Nephron progenitor cell (in vitro differentiated cells): Measurements from ENCODE around the gene RAI1.

Source experiments
- DNase-seq: peaks from one replicate; pipeline ENCODE4 v3.0.0; 2021
- H3K27ac Mint-ChIP-seq: 2 replicates; pipeline ENCODE4 v1.8.0; 2021; ENCODE audit warnings: mild to moderate bottlenecking, moderate library complexity, mixed read lengths
- H3K27me3 Mint-ChIP-seq: 2 replicates; pipeline ENCODE4 v1.8.0; 2021; ENCODE audit warnings: mild to moderate bottlenecking, low read depth, mixed read lengths; ENCODE audit not compliant: poor library complexity
- H3K36me3 Mint-ChIP-seq: 2 replicates; pipeline ENCODE4 v1.8.0; 2021; ENCODE audit warnings: low read depth, mixed read lengths
- H3K4me1 Mint-ChIP-seq: 2 replicates; pipeline ENCODE4 v1.8.0; 2021; ENCODE audit warnings: mixed read lengths
- H3K4me3 Mint-ChIP-seq: 2 replicates; pipeline ENCODE4 v1.8.0; 2021; ENCODE audit warnings: mild to moderate bottlenecking, moderate library complexity, mixed read lengths
- H3K9me3 Mint-ChIP-seq: 2 replicates; pipeline ENCODE4 v1.8.0; 2021; ENCODE audit warnings: mild to moderate bottlenecking, moderate library complexity, mixed read lengths
- CTCF ChIP-seq: fragments of 200-600 bp; sonication (generic); IDR thresholded peaks from 2 replicates; pipeline ENCODE4 v1.5.0; 2021; ENCODE audit warnings: antibody characterized with exemption

RAI1 gene

DNA sequence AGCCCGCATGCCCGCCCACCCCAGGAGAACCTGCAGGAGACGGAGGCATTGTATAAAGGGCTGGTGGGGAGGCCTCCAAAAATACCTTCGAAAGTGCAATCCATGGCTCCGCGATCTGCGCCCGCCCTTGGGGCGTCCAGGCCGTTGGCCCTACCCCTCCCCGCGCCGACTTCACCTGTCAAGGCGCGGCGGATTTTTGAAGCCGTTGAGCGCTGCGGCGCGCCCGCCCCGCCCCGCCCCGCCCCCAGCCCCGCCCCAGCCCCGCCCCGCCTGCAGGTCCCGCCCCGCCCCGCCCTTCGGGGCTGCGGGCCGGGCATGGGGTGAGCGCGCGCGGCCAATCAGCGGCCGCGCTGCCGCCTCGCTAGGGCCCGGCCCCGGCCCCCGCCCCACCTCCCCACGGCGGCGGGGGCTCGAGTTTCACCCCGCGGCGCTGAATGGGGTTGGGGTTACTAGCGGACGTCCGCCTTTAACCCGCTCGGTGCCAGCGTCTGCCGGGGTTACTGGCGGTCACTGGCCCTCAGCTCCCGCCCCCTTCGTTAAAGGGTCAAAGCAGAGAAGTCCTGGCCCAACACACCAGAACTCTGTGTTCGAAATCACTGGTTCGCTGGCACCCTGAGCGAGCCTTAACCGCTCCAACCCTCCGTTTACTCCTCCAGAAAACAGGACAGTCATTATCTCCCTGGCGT, 142.3 kb downstream of the RAI1 start:
- H3K4me1 Mint-ChIP-seq: peaks cover 83% of the 10 kb centered on the region
- no peak for TF ChIP-seq CTCF
- H3K4me3 Mint-ChIP-seq: peak overlapping the region; percentile 70
- peak; percentile 88 for DNase-seq
- peaks cover 10% of the 10 kb centered on the region for H3K36me3 Mint-ChIP-seq
- peak overlapping the region; percentile 91 for H3K27ac Mint-ChIP-seq
- H3K9me3 Mint-ChIP-seq: no peaks in the 10 kb centered on the region
- H3K27me3 Mint-ChIP-seq: no peaks in the 10 kb centered on the region

DNA sequence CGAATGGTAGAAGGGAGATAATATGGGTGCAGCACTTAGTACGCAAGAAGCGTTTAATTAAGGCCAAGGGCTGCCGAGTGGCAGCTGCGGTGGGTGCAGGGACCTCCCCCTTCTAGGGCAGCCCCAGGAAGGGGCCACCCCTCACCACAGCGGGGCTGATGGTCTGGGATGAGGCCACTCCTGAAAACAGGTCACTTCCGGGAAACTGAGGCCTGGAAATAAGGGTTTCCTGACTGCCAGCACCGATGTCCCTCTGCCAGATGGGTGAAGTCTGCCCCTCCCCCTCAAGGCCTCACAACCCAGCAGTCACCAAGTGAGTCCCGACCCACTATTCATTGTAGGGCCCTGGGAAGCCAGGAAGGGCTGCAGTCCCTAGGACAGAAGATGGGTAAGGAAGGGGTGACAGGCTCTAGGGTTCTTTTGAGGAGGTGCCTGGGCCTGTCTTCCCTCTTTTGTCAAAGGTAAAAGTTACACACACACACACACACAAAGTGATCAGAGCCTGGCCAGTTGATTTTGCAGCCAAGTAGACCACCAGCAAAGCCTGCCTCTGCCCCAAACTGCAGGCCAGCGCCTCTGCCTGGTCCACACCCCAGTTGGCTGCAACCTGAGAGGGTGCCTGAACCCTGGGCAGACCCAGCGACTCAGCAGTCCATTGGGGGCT, 143.0 kb downstream of the RAI1 start:
- Mint-ChIP-seq H3K27ac (peak overlapping the region; percentile 97), H3K4me1 (peaks cover 80% of the 10 kb centered on the region), H3K36me3 (peaks cover 5% of the 10 kb centered on the region), H3K4me3 (peak overlapping the region; percentile 70), H3K9me3 (no peaks in the 10 kb centered on the region), H3K27me3 (no peaks in the 10 kb centered on the region)
- no peak for TF ChIP-seq CTCF
- DNase-seq: no peak

DNA sequence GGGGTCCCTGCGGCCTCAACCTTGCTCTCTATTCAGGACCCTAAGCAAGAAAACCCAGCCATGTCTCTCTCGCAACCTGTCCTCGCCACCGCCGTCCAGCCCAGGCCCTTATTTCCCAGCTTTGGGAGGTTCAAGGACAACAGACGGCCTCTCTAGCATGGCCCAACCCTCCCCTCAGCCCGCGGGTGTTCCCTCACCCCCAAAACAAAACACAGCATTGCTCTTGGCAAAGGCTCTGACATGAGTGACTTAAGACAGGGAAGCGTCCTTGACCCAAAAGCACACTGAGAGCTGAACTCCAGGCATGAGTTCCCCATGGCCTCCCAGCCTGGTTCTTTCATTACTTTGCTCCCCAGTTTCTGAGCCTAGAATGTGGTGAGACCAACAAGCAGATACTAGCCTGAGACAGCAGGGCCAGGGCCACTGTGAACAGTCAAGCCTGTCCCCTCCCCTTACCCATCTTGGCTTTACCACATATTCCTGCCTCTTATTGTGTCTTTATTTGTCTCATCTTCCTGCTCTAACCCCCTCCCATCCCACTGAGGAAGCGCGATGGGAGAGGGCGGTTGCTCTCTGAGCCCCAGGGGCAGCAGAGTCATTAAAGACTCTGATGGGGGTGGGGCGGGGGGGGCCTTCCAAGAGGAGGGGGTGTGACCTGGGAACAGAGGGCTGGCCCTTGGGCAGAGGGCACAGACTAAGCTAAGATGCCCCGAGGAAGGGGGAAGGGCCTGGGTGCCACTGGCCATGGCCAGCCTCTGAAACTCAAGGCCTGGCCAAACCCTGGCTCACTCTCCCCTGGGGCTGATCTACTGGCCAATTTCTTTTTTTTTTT, 143.7 kb downstream of the RAI1 start:
- TF ChIP-seq CTCF: no peak
- H3K4me1 Mint-ChIP-seq: peaks cover 80% of the 10 kb centered on the region
- peak overlapping the region; percentile 56 for H3K4me3 Mint-ChIP-seq
- H3K9me3 Mint-ChIP-seq: no peaks in the 10 kb centered on the region
- peak overlapping the region; percentile 97 for H3K27ac Mint-ChIP-seq
- H3K36me3 Mint-ChIP-seq: peaks cover 5% of the 10 kb centered on the region
- DNase-seq: no peak
- H3K27me3 Mint-ChIP-seq: no peaks in the 10 kb centered on the region

DNA sequence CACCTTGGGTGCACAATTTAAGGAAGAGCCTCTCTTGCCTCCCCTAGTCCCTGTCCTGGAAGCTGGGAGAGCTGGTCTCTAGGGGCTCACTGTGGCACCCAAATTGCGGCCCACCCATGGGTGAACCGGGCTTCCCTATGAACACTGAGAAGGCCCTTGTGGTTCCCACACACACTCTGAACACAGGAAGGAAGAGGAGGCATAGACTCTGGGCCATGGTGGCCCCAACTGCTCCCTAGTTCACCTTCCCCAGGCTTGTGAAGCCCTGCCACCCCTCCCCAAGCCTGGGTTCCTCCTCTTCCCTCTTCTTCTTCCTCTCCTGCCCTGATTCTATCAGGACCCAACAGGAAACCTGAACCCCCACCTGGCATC, 145.1 kb downstream of the RAI1 start:
- no peaks in the 10 kb centered on the region for H3K27me3 Mint-ChIP-seq
- peak overlapping the region; percentile 74 for H3K27ac Mint-ChIP-seq
- peaks cover 5% of the 10 kb centered on the region for H3K36me3 Mint-ChIP-seq
- H3K4me3 Mint-ChIP-seq: no peak overlapping the region
- H3K4me1 Mint-ChIP-seq: peaks cover 78% of the 10 kb centered on the region
- H3K9me3 Mint-ChIP-seq: no peaks in the 10 kb centered on the region
- DNase-seq: no peak
- no peak for TF ChIP-seq CTCF

DNA sequence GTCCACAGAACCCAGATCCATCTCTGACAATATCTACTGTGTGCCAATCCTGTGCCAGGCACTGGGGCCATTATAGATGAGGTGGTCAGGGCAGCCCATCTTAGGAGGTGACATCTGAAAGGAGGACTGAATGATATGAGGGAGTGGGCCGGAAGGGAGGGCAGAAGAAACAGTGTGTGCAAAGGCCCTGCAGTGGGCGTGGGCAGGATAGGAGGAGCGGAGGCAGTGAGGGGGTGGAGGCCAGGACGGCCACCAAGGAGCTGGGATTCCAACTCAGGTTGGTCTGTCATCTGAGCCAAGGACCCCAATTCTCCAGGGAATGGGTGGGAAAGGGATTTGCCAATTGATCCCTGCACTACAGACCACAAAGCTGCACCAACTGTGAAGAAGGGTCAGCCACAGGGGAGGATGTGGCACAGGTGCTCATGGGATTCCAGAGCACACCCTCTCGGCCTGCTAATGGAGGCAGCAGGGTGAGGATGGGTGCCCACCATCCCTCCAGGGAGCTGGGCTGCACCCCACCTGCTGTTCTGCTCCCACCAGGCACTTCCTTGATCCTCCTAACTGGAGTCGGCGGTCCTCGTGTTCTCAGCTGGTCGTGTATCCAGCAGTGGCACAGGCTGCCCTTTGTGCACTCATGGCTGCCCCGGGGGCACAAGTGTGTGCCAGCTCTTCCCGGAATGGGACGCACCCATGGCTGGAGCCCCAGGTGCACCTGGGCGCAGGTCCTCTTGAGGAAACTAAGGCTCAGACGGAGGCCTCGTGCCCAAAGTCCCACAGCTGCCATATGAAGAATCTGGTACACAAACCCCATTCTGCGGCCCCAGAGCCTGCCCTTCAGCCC, 145.9 kb downstream of the RAI1 start:
- Mint-ChIP-seq H3K4me1 (peaks cover 77% of the 10 kb centered on the region), H3K27ac (peak overlapping the region; percentile 98), H3K4me3 (no peak overlapping the region), H3K9me3 (no peaks in the 10 kb centered on the region), H3K27me3 (no peaks in the 10 kb centered on the region), H3K36me3 (peaks cover 8% of the 10 kb centered on the region)
- no peak for TF ChIP-seq CTCF
- DNase-seq: no peak
